Type B pancreatic cell (in vitro differentiated cells): ENCODE data around the gene MCL1. TPM values are rescaled to one million over a fixed set of nuclear protein-coding genes. Genes with fewer than 3 reads are reported as not detected.
"Not testable (repeated sequence)": the region's sequence is repeated elsewhere in the genome, so short reads cannot be mapped to it uniquely, and the experiment has no call there.

Experiments used
- DNase-seq: peaks from one replicate; pipeline ENCODE4 v3.0.0; 2021; ENCODE audit warnings: mixed read lengths; ENCODE audit not compliant: unreplicated experiment; ENCODE audit errors: extremely low spot score
- H3K27ac Mint-ChIP-seq: 2 replicates; pipeline ENCODE4 v1.8.0; 2021; ENCODE audit warnings: mild to moderate bottlenecking, mixed read lengths
- H3K27me3 Mint-ChIP-seq: 2 replicates; pipeline ENCODE4 v1.8.0; 2021; ENCODE audit warnings: mixed read lengths
- H3K36me3 Mint-ChIP-seq: 2 replicates; pipeline ENCODE4 v1.8.0; 2021; ENCODE audit warnings: mixed read lengths
- H3K4me1 Mint-ChIP-seq: one replicate; pipeline ENCODE4 v1.8.0; 2021; ENCODE audit warnings: mixed read lengths; ENCODE audit not compliant: unreplicated experiment
- H3K4me3 Mint-ChIP-seq: 2 replicates; pipeline ENCODE4 v1.8.0; 2021; ENCODE audit warnings: mild to moderate bottlenecking, mixed read lengths
- H3K9me3 Mint-ChIP-seq: 2 replicates; pipeline ENCODE4 v1.8.0; 2021; ENCODE audit warnings: mixed read lengths
- total RNA-seq: library from RNA; stranded (reverse); gene quantifications from 2 replicates; pipeline ENCODE4 v1.2.1, GENCODE V29; 2021; ENCODE audit warnings: low replicate concordance
- TF ChIP-seq, protein P1 (sequence below): fragments of 200-600 bp; sonication (generic); conservative IDR thresholded peaks from 2 replicates; pipeline ENCODE4 v1.5.0; 2021; ENCODE audit warnings: antibody characterized with exemption, mild to moderate bottlenecking

MCL1 gene
- total RNA-seq, 1 donor from 2014 or later, result 187 TPM

DNA sequence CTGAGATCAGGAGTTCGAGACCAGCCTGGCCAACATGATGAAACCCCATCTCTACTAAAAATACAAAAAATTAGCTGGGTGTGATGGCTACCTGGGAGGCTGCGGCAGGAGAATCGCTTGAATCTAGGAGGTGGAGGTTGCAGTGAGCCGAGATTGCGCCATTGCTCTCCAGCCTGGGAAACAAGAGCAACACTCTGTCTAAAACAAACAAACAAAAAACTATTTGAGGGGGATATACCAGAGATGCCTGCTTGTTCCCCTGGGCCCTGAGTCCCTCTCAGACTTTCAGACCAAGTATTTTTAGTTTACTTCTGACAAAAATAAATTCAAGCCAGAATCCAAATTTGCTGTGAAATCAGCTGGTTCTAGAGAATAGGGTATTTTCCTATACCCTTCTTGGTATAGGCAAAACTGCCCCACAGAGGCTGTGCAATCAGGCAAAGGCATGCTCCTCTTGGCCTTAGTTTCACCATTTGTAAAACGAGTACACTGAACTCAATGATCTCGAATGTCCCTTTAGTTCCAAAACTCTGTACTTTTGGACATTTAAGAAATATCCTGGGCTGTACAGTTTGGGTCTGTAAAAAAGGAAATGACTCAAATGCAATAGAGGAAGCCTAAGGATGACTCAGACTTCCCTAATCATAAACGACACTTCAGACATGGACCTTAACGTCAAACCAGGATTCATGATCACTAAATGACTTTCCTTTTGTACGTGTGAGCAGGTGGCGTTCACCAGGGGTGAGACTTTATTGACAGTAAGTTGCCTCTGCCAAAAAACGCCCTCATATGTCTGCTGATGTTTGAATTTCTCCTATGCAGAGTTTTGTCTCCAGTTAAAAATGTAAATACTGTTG, 33.9 kb upstream of the MCL1 start:
- Mint-ChIP-seq H3K4me1 (peaks cover 18% of the 10 kb centered on the region), H3K4me3 (no peak overlapping the region), H3K9me3 (no peaks in the 10 kb centered on the region), H3K27me3 (no peaks in the 10 kb centered on the region), H3K27ac (peak overlapping the region; percentile 63), H3K36me3 (peaks cover 30% of the 10 kb centered on the region)
- TF ChIP-seq, protein P1, sequence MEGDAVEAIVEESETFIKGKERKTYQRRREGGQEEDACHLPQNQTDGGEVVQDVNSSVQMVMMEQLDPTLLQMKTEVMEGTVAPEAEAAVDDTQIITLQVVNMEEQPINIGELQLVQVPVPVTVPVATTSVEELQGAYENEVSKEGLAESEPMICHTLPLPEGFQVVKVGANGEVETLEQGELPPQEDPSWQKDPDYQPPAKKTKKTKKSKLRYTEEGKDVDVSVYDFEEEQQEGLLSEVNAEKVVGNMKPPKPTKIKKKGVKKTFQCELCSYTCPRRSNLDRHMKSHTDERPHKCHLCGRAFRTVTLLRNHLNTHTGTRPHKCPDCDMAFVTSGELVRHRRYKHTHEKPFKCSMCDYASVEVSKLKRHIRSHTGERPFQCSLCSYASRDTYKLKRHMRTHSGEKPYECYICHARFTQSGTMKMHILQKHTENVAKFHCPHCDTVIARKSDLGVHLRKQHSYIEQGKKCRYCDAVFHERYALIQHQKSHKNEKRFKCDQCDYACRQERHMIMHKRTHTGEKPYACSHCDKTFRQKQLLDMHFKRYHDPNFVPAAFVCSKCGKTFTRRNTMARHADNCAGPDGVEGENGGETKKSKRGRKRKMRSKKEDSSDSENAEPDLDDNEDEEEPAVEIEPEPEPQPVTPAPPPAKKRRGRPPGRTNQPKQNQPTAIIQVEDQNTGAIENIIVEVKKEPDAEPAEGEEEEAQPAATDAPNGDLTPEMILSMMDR, result no peak
- no peak for DNase-seq

DNA sequence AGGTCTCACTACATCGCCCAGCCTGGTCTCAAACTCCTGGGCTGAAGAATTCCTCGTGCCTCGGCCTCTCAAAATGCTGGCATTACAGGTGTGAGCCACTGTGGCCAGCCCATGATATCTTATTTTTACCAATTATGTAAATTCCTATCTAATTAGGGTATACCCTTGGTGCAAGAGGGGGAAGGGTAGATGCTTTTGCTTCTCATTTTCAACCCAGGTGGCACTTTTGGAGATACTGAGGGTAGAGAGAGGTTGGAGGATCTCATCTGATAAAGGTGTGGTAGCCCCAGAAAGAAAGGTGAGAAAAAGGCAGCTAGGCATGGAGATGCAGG, 32.6 kb upstream of the MCL1 start:
- peaks cover 27% of the 10 kb centered on the region for H3K36me3 Mint-ChIP-seq
- H3K27ac Mint-ChIP-seq, result peak overlapping the region; percentile 88

DNA sequence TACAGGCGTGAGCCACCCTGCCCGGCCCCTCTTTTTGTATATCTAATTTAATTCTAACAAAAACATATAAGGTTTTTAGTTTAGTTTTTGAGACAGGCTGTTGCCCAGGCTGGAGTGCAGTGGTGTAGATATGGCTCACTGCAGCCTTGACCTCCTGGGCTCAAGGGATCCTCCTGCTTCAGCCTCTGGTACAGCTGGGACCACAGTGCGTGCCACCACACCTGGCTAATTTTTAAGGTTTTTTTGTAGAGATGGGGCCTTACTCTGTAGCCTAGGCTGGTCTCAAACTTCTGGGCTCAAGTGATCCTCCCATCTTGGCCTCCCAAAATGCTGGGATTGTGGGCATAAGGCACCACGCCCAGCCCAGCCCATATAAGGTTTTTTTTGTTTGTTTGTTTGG, 31.2 kb upstream of the MCL1 start:
- TF ChIP-seq, protein P1, result no peak
- Mint-ChIP-seq H3K27me3 (no peaks in the 10 kb centered on the region), H3K4me3 (no peak overlapping the region)

More for the DNA sequence above, 32.6 kb upstream of the MCL1 start:
- no peak for DNase-seq
- Mint-ChIP-seq H3K4me1 (peaks cover 18% of the 10 kb centered on the region), H3K9me3 (no peaks in the 10 kb centered on the region), H3K27me3 (no peaks in the 10 kb centered on the region), H3K4me3 (no peak overlapping the region)
- TF ChIP-seq, protein P1, result no peak

DNA sequence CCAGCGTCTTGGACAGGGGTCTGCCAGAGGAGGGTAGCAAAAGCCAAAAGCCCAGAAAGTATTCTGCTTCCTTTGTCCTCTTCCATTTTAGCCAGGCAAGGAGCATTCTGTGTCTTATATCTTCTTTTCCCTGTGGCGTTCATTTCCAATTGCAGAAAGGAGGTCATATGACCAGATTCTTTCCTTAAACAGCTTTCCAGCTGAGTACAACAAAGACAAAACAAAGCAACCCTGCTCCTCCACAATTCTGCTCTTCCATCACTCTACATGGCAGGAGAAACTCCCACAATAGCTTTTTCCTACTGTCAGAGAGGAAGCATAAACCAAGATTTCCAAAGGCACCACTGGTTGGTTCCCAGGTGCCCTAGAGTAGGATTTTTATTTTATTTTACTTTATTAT, 30.3 kb upstream of the MCL1 start:
- peak overlapping the region; percentile 88 for H3K27ac Mint-ChIP-seq
- no peak overlapping the region for H3K4me3 Mint-ChIP-seq

More for the DNA sequence above, 31.2 kb upstream of the MCL1 start:
- Mint-ChIP-seq H3K9me3 (no peaks in the 10 kb centered on the region), H3K27ac (no peak overlapping the region), H3K4me1 (peaks cover 23% of the 10 kb centered on the region), H3K36me3 (peaks cover 15% of the 10 kb centered on the region)
- DNase-seq, result no peak

DNA sequence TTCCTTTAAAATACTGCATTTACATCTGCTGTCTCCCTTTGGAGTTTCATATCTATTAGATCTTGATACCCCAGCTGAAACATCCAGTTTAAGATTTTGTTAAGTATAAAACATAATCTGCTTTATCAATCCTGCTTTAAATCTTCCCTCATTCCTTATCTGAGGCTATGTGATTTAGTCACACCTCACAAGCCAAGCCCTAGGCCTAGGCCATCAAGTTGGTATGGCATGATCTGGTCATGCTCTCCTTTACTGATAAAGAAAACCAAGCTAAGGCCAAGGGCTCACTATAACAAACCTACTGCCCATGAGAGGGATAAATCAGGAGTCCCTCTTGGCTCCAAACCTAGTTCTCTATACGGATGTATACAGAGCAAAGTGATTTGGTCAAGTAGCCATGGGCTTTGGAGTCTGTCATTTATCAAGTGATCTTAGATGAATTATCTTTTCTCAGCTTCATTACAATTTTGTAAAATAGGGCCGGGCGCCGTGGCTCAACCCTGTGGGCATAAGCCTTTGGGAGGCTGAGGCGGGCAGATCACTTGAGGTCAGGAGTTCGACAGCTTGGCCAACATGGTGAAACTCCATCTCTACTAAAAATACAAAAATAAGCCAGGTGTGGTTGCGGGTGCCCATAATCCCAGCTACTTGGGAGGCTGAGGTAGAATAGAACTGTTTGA, 27.2 kb upstream of the MCL1 start:
- no peaks in the 10 kb centered on the region for H3K27me3 Mint-ChIP-seq
- peaks cover 28% of the 10 kb centered on the region for H3K4me1 Mint-ChIP-seq
- TF ChIP-seq, protein P1, result no peak
- H3K4me3 Mint-ChIP-seq, result no peak overlapping the region
- no peaks in the 10 kb centered on the region for H3K9me3 Mint-ChIP-seq
- DNase-seq, result no peak
- H3K27ac Mint-ChIP-seq, result peak overlapping the region; percentile 54
- peaks cover 13% of the 10 kb centered on the region for H3K36me3 Mint-ChIP-seq

More for the DNA sequence above, 30.3 kb upstream of the MCL1 start:
- no peaks in the 10 kb centered on the region for H3K27me3 Mint-ChIP-seq
- TF ChIP-seq, protein P1, result no peak
- peaks cover 12% of the 10 kb centered on the region for H3K36me3 Mint-ChIP-seq
- H3K4me1 Mint-ChIP-seq, result peaks cover 26% of the 10 kb centered on the region
- DNase-seq, result no peak
- no peaks in the 10 kb centered on the region for H3K9me3 Mint-ChIP-seq

DNA sequence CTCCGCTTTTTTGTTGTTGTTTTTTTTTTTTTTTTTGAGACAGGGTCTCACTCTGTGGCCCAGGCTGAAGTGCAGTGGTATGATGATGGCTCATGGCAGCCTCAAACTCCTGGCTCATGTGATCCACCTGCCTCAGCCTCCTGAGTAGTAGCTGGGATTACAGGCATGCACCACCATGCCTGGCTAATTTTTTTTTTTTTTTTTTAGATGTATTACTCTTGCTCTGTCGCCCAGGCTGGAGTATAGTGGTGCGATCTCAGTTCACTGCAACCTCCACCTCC, 26.0 kb upstream of the MCL1 start:
- H3K4me1 Mint-ChIP-seq, result peaks cover 22% of the 10 kb centered on the region
- H3K4me3 Mint-ChIP-seq, H3K27ac Mint-ChIP-seq, H3K27me3 Mint-ChIP-seq, DNase-seq, H3K9me3 Mint-ChIP-seq, H3K36me3 Mint-ChIP-seq: not testable (repeated sequence)
